IMR-90 (cell line): ENCODE measurements around the gene DRD2. TPM values are rescaled to one million over a fixed set of nuclear protein-coding genes. Genes with fewer than 3 reads are reported as not detected.

Source experiments
- ATAC-seq: fragments of 200-7000 bp; cut with Tn5 transposase; 2 replicates; pipeline ENCODE4 v1.9.1; 2020; ENCODE audit warnings: low read depth, mild to moderate bottlenecking, moderate library complexity
- BruUV-seq: library from RNA; stranded (reverse); fragments of 400-500 nt; replicated peaks from 2 replicates; lab custom pipeline; 2021; lab: Mats Ljungman, UMichigan
- CTCF ChIA-PET: fragments of 300-600 bp; formaldehyde crosslinking; extraction: SDS; loops from one replicate; lab custom pipeline; 2021; ENCODE audit warnings: antibody characterized with exemption; lab: Yijun Ruan, JAX
- POLR2A ChIA-PET: fragments of 300-600 bp; sonication (Branson Sonifier 250); formaldehyde crosslinking; loops from one replicate; lab custom pipeline; 2022; ENCODE audit warnings: antibody characterized with exemption; ENCODE audit not compliant: unreplicated experiment; lab: Charles Lee
- DNase-seq: peaks from one replicate; pipeline ENCODE4 v3.0.0; 2013
- H2AFZ ChIP-seq: replicated peaks from 2 replicates; pipeline ENCODE3; 2013; ENCODE audit warnings: low read length, mild to moderate bottlenecking; ENCODE audit not compliant: poor library complexity
- H2AK5ac ChIP-seq: 2 replicates; pipeline ENCODE4 v1.6.1; 2013; ENCODE audit warnings: low read depth, low read length, inconsistent platforms
- H2AK9ac ChIP-seq: replicated peaks from 2 replicates; pipeline ENCODE3; 2013; ENCODE audit warnings: mild to moderate bottlenecking, low read depth, low read length, moderate library complexity; ENCODE audit not compliant: poor library complexity
- H2BK120ac ChIP-seq: 2 replicates; pipeline ENCODE4 v1.6.1; 2013; ENCODE audit warnings: low read depth, low read length, inconsistent platforms
- H2BK15ac ChIP-seq: 3 replicates; pipeline ENCODE4 v1.6.1; 2013; ENCODE audit warnings: low read depth, low read length, inconsistent platforms
- H2BK20ac ChIP-seq: 2 replicates; pipeline ENCODE4 v1.6.1; 2013; ENCODE audit warnings: low read depth, mild to moderate bottlenecking, inconsistent platforms, low read length, moderate library complexity
- H2BK5ac ChIP-seq: 2 replicates; pipeline ENCODE4 v1.6.1; 2013; ENCODE audit warnings: mild to moderate bottlenecking, low read depth, low read length, inconsistent platforms; ENCODE audit not compliant: poor library complexity, severe bottlenecking
- H3K14ac ChIP-seq: replicated peaks from 2 replicates; pipeline ENCODE4 v1.6.1; 2013; ENCODE audit warnings: low read depth, low read length, inconsistent platforms
- H3K18ac ChIP-seq: 2 replicates; pipeline ENCODE4 v1.6.1; 2013; ENCODE audit warnings: low read depth, low read length, control low read depth
- H3K23ac ChIP-seq: 2 replicates; pipeline ENCODE4 v1.6.1; 2013; ENCODE audit warnings: low read depth, low read length, inconsistent platforms
- H3K27ac ChIP-seq: 2 replicates; pipeline ENCODE4 v1.5.1; 2013; ENCODE audit warnings: mild to moderate bottlenecking, control low read depth, low read length; ENCODE audit not compliant: insufficient read depth
- H3K27me3 ChIP-seq: 2 replicates; pipeline ENCODE4 v1.6.1; 2013; ENCODE audit warnings: low read length; ENCODE audit not compliant: control insufficient read depth, insufficient read depth
- H3K36me3 ChIP-seq: 2 replicates; pipeline ENCODE4 v1.6.1; 2013; ENCODE audit warnings: low read length, mixed read lengths; ENCODE audit not compliant: control insufficient read depth, insufficient read depth
- H3K4ac ChIP-seq: 2 replicates; pipeline ENCODE4 v1.6.1; 2013; ENCODE audit warnings: low read depth, low read length, inconsistent platforms
- H3K4me1 ChIP-seq: 2 replicates; pipeline ENCODE4 v1.6.1; 2013; ENCODE audit warnings: low read length, mixed read lengths; ENCODE audit not compliant: control insufficient read depth, insufficient read depth
- H3K4me2 ChIP-seq: 2 replicates; pipeline ENCODE4 v1.6.1; 2013; ENCODE audit warnings: low read depth, mild to moderate bottlenecking, control low read depth, low read length, moderate library complexity
- H3K4me3 ChIP-seq: 2 replicates; pipeline ENCODE4 v1.5.1; 2013; ENCODE audit warnings: low read depth, mild to moderate bottlenecking, control low read depth, low read length, moderate library complexity; ENCODE audit not compliant: insufficient read depth
- H3K56ac ChIP-seq: 2 replicates; pipeline ENCODE4 v1.6.1; 2013; ENCODE audit warnings: low read length, inconsistent platforms; ENCODE audit not compliant: insufficient read depth; ENCODE audit errors: extremely low read depth
- H3K79me1 ChIP-seq, 2 experiments: 2 replicates each; pipeline ENCODE4 v1.6.1; 2013; ENCODE audit warnings: low read length in 2 of 2, inconsistent platforms in 1 of 2, low read depth in 1 of 2
- H3K9ac ChIP-seq: 2 replicates; pipeline ENCODE4 v1.6.1; 2013; ENCODE audit warnings: low read depth, low read length, control low read depth
- H3K9me1 ChIP-seq: 2 replicates; pipeline ENCODE4 v1.6.1; 2013; ENCODE audit warnings: low read length, inconsistent platforms; ENCODE audit not compliant: insufficient read depth
- H3K9me3 ChIP-seq: 2 replicates; pipeline ENCODE4 v1.6.1; 2013; ENCODE audit warnings: low read length; ENCODE audit not compliant: control insufficient read depth, insufficient read depth
- H4K20me1 ChIP-seq: 2 replicates; pipeline ENCODE4 v1.6.1; 2013; ENCODE audit warnings: low read length, inconsistent platforms; ENCODE audit not compliant: insufficient read depth
- H4K5ac ChIP-seq: 2 replicates; pipeline ENCODE4 v1.6.1; 2013; ENCODE audit warnings: mild to moderate bottlenecking, low read depth, low read length, control low read depth
- H4K8ac ChIP-seq, 2 experiments: 2 replicates each; pipeline ENCODE4 v1.6.1; 2013; ENCODE audit warnings: low read depth in 2 of 2, low read length in 2 of 2, control low read depth in 1 of 2, inconsistent platforms in 1 of 2
- H4K91ac ChIP-seq: 2 replicates; pipeline ENCODE4 v1.6.1; 2013; ENCODE audit warnings: low read depth, low read length, inconsistent platforms; ENCODE audit not compliant: insufficient read depth
- BHLHE40 ChIP-seq: fragments of 150-350 bp; IDR thresholded peaks from 2 replicates; pipeline ENCODE4 v1.6.1; 2016; ENCODE audit warnings: mild to moderate bottlenecking, low read depth, low read length
- MAFK ChIP-seq: IDR thresholded peaks from 2 replicates; pipeline ENCODE4 v1.6.1; 2012; ENCODE audit warnings: low read depth, low read length, improper control_type of control experiment
- MAZ ChIP-seq: IDR thresholded peaks from 2 replicates; pipeline ENCODE4 v1.6.1; 2012; ENCODE audit warnings: low read depth, mild to moderate bottlenecking, low read length, improper control_type of control experiment, moderate library complexity, borderline replicate concordance
- RFX5 ChIP-seq: IDR thresholded peaks from 2 replicates; pipeline ENCODE4 v1.8.0; 2012; ENCODE audit warnings: low read depth, mild to moderate bottlenecking, low read length, moderate library complexity
- SMC3 ChIP-seq: fragments of 150-350 bp; IDR thresholded peaks from 2 replicates; pipeline ENCODE4 v1.6.1; 2016; ENCODE audit warnings: low read depth, mild to moderate bottlenecking, antibody characterized with exemption, low read length, moderate library complexity
- WGBS, 2 experiments: methylation state at CpG; one replicate each; pipeline versions ENCODE4 v1.1.5 to v1.1.7; 2013; ENCODE audit warnings: missing lambda C conversion rate in 2 of 2; ENCODE audit not compliant: insufficient read length in 1 of 2; ENCODE audit errors: extremely low coverage in 2 of 2; 5-methylcytosine and 5-hydroxymethylcytosine counted together
- dilution Hi-C: fragments of 300-500 bp; cut with HindIII; formaldehyde crosslinking; loops from one replicate; pipeline ENCODE4 v1.14.3; 2018; ENCODE audit warnings: low sequenced_read_pairs; ENCODE audit not compliant: unreplicated experiment
- in situ Hi-C: fragments of 300-500 bp; cut with MboI; formaldehyde crosslinking; loops from 3 replicates; pipeline ENCODE4 v1.14.3; 2019; ENCODE audit warnings: low sequenced_read_pairs, inconsistent platforms, mixed read lengths
- intact Hi-C: fragments of 100-400 bp; cut with micrococcal nuclease; formaldehyde crosslinking; loops from 2 replicates; pipeline ENCODE4 v1.10.0; 2022
- polyA plus RNA-seq, 3 experiments: library from polyadenylated mRNA; depleted of rRNA; stranded (reverse); fragments of >200 nt; gene quantifications; 2 replicates each; pipeline ENCODE4 v1.2.3, GENCODE V29; 2012; ENCODE audit warnings: low replicate concordance in 1 of 3
- total RNA-seq: library from RNA; depleted of rRNA; stranded (reverse); fragments of >200 nt; gene quantifications from 2 replicates; pipeline ENCODE4 v1.2.3, GENCODE V29; 2012
- TF ChIP-seq, protein P1 (sequence below): fragments of 150-350 bp; IDR thresholded peaks from 2 replicates; pipeline ENCODE4 v1.6.1; 2016; ENCODE audit warnings: low read depth, mild to moderate bottlenecking, low read length, moderate library complexity, borderline replicate concordance
- TF ChIP-seq, protein P2 (sequence below): conservative IDR thresholded peaks from 2 replicates; pipeline ENCODE4 v1.5.1; 2012; ENCODE audit warnings: mild to moderate bottlenecking, low read depth, low read length, improper control_type of control experiment

The DRD2 gene
- total and polyA plus RNA-seq, 2 of the 4 experiments (the other 2 are of a cell fraction) = not detected

DNA sequence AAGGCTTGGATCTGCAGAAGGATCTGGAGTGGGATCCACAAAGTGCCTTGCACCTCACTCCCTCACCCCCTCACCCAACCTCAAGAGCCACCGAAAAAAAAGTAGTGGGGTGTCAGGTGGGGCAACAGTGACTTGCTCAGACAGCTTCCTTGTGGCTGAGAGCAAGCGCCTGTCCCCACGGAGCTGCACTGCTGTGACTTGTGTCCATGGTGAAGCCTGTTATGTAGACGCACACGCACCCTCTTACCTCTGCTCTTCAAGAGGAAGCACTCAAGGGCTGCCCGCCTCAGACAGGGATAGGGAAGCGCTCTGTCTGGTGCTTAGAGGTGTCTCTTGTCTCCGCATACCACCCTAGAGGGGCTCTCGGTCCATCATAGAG, 1.2 kb downstream of the DRD2 start (continued):
- TF ChIP-seq, protein P1, sequence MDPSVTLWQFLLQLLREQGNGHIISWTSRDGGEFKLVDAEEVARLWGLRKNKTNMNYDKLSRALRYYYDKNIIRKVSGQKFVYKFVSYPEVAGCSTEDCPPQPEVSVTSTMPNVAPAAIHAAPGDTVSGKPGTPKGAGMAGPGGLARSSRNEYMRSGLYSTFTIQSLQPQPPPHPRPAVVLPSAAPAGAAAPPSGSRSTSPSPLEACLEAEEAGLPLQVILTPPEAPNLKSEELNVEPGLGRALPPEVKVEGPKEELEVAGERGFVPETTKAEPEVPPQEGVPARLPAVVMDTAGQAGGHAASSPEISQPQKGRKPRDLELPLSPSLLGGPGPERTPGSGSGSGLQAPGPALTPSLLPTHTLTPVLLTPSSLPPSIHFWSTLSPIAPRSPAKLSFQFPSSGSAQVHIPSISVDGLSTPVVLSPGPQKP = no peak
- TF ChIP-seq SMC3 = no peak

DNA sequence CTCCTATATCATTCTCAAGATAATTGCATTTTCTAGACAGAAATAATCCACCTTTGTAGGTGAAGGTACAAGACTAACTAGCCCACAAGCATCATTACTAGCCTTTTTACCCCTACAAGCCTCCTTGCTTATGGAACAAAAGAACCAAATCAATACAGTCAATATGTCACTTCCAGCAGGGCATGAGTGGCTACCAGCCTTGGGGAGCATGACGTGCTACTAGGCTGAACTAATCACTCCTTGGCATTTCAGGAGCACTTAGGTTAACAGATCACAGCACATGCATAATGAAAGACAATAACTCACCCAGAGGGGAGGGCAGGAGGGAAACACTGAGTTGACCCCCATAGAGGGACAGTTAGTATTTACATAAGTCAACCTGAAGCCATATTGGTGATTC, 2.7 kb downstream of the DRD2 start:
- Histone ChIP-seq H3K14ac (no peak overlapping the region), H4K20me1 (no peaks in the 10 kb centered on the region), H3K27ac (no peak overlapping the region), H4K91ac (no peak overlapping the region), H3K4me3 (no peak overlapping the region), H3K18ac (no peak overlapping the region), H3K79me1 (no peaks in the 10 kb centered on the region), H3K4me2 (no peak overlapping the region), H3K9ac (no peak overlapping the region), H2BK15ac (no peak overlapping the region), H2BK5ac (no peak overlapping the region), H3K27me3 (peaks cover 18% of the 10 kb centered on the region), H3K4me1 (no peaks in the 10 kb centered on the region), H3K9me3 (no peaks in the 10 kb centered on the region), H3K36me3 (no peaks in the 10 kb centered on the region), H3K23ac (no peak overlapping the region), H2BK20ac (no peak overlapping the region), H2AFZ (no peak overlapping the region), H2BK120ac (no peak overlapping the region), H4K8ac (no peak overlapping the region), H3K4ac (no peak overlapping the region), H3K56ac (no peak overlapping the region), H2AK9ac (no peak overlapping the region), H3K9me1 (no peaks in the 10 kb centered on the region), H2AK5ac (no peak overlapping the region), H4K5ac (no peak overlapping the region)
- intact Hi-C loops = no loop called here
- DNase-seq (no peak), ATAC-seq (no peak)
- BruUV-seq = no TSS peak
- in situ Hi-C loops = no loop called here
- no CpG with 5 or more reads among the region's 1 CpG for WGBS, 2 experiments
- dilution Hi-C loops = no loop called here
- ChIA-PET CTCF (no interaction called here), POLR2A (no interaction called here)
- TF ChIP-seq, protein P1 = no peak
- TF ChIP-seq, protein P2, sequence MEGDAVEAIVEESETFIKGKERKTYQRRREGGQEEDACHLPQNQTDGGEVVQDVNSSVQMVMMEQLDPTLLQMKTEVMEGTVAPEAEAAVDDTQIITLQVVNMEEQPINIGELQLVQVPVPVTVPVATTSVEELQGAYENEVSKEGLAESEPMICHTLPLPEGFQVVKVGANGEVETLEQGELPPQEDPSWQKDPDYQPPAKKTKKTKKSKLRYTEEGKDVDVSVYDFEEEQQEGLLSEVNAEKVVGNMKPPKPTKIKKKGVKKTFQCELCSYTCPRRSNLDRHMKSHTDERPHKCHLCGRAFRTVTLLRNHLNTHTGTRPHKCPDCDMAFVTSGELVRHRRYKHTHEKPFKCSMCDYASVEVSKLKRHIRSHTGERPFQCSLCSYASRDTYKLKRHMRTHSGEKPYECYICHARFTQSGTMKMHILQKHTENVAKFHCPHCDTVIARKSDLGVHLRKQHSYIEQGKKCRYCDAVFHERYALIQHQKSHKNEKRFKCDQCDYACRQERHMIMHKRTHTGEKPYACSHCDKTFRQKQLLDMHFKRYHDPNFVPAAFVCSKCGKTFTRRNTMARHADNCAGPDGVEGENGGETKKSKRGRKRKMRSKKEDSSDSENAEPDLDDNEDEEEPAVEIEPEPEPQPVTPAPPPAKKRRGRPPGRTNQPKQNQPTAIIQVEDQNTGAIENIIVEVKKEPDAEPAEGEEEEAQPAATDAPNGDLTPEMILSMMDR = no peak
- TF ChIP-seq RFX5 = no peak
- TF ChIP-seq BHLHE40 = no peak
- TF ChIP-seq MAZ = no peak
- TF ChIP-seq MAFK = no peak
